ENCODE results near the gene UNC13C.

- TF ChIP-seq SMC3 (conservative IDR thresholded peaks at IDR 0.05; ENCODE audit: poor library complexity): no peak
- no peak for TF ChIP-seq EZH2 (IDR thresholded peaks at IDR 0.05; ENCODE audit: borderline replicate concordance, insufficient read depth, low read length, poor library complexity, severe bottlenecking)
- TF ChIP-seq EP300 (conservative IDR thresholded peaks at IDR 0.05; ENCODE audit: poor library complexity, severe bottlenecking): peak; percentile 36
- no peak for TF ChIP-seq CTCF (IDR thresholded peaks at IDR 0.05; ENCODE audit: poor library complexity, severe bottlenecking)
- no peak for TF ChIP-seq REST (IDR thresholded peaks at IDR 0.05; ENCODE audit: borderline replicate concordance)
- TF ChIP-seq RAD21 (conservative IDR thresholded peaks at IDR 0.05): no peak
Measured at GRCh38 chr15:54374184-54374952, 396.1 kb downstream of the UNC13C start.

Measured in neural cell (in vitro differentiated cells).